Progenitor cell of endocrine pancreas (in vitro differentiated cells): ENCODE measurements around the gene CDH23. TPM values are rescaled to one million over a fixed set of nuclear protein-coding genes. Genes with fewer than 3 reads are reported as not detected.

Experiments used
- DNase-seq: peaks from one replicate; pipeline ENCODE4 v3.0.0; 2021; ENCODE audit warnings: low spot score; ENCODE audit not compliant: unreplicated experiment
- H3K27ac Mint-ChIP-seq: 2 replicates; pipeline ENCODE4 v1.8.0; 2021; ENCODE audit warnings: mild to moderate bottlenecking, moderate library complexity, mixed read lengths
- H3K27me3 Mint-ChIP-seq: 2 replicates; pipeline ENCODE4 v1.8.0; 2021; ENCODE audit warnings: mixed read lengths
- H3K36me3 Mint-ChIP-seq: 2 replicates; pipeline ENCODE4 v1.8.0; 2022; ENCODE audit warnings: mixed read lengths; ENCODE audit not compliant: insufficient read depth
- H3K4me1 Mint-ChIP-seq: 2 replicates; pipeline ENCODE4 v1.8.0; 2021; ENCODE audit warnings: low read depth, mixed read lengths
- H3K4me3 Mint-ChIP-seq: 2 replicates; pipeline ENCODE4 v1.8.0; 2021; ENCODE audit warnings: low read depth, mild to moderate bottlenecking, moderate library complexity, mixed read lengths
- H3K9me3 Mint-ChIP-seq: 2 replicates; pipeline ENCODE4 v1.8.0; 2021; ENCODE audit warnings: low read depth, mixed read lengths
- total RNA-seq: library from RNA; stranded (reverse); gene quantifications from 2 replicates; pipeline ENCODE4 v1.2.1, GENCODE V29; 2021
- TF ChIP-seq, protein P1 (sequence below): fragments of 200-600 bp; sonication (generic); IDR thresholded peaks from one replicate; pipeline ENCODE4 v1.5.0; 2021; ENCODE audit warnings: antibody characterized with exemption, mild to moderate bottlenecking; ENCODE audit not compliant: unreplicated experiment

CDH23 gene
- total RNA-seq, 1 donor from 2014 or later: 0.43 TPM

DNA sequence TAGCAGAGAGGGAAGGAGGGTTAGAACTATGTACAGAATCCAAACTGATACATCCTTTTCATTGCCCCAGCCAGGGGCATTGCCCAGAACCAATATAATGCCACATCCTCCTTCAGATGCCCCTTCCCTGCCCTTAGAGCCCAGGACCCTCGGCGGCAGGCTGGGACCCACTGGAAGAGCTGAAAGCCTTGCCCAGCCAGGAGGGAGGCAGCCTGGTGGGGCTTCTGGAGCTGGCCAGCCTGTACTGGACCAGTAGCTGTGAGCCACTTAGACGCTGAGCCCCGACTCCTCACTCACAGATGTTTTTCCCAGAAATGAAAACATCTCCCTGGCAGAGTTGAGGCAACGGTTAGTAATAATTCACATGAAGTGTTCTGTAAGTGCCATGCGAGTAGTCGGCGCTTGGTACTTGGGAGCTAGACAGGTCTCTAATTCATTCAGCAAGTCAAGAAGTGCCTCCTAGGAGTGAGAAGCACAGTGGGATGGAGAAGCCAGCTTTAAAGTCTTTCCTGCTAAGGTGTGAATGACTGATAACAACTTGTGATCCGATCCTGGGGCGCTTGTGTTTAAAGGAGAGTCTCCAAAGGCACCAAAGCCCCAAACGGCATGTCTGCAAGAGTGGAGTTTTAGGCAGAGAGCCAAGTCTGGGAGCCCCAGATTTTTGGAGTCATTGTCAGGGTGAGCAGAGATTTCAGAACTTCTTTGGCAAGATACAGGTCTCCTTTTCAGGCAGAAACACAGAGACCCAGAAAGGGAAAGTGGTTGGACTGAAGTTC, 366.8 kb downstream of the CDH23 start:
- Mint-ChIP-seq H3K27ac (no peak overlapping the region), H3K27me3 (peaks cover 8% of the 10 kb centered on the region), H3K4me3 (no peak overlapping the region), H3K9me3 (no peaks in the 10 kb centered on the region), H3K36me3 (no peaks in the 10 kb centered on the region), H3K4me1 (peaks cover 16% of the 10 kb centered on the region)
- TF ChIP-seq, protein P1, sequence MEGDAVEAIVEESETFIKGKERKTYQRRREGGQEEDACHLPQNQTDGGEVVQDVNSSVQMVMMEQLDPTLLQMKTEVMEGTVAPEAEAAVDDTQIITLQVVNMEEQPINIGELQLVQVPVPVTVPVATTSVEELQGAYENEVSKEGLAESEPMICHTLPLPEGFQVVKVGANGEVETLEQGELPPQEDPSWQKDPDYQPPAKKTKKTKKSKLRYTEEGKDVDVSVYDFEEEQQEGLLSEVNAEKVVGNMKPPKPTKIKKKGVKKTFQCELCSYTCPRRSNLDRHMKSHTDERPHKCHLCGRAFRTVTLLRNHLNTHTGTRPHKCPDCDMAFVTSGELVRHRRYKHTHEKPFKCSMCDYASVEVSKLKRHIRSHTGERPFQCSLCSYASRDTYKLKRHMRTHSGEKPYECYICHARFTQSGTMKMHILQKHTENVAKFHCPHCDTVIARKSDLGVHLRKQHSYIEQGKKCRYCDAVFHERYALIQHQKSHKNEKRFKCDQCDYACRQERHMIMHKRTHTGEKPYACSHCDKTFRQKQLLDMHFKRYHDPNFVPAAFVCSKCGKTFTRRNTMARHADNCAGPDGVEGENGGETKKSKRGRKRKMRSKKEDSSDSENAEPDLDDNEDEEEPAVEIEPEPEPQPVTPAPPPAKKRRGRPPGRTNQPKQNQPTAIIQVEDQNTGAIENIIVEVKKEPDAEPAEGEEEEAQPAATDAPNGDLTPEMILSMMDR: no peak
- no peak for DNase-seq

DNA sequence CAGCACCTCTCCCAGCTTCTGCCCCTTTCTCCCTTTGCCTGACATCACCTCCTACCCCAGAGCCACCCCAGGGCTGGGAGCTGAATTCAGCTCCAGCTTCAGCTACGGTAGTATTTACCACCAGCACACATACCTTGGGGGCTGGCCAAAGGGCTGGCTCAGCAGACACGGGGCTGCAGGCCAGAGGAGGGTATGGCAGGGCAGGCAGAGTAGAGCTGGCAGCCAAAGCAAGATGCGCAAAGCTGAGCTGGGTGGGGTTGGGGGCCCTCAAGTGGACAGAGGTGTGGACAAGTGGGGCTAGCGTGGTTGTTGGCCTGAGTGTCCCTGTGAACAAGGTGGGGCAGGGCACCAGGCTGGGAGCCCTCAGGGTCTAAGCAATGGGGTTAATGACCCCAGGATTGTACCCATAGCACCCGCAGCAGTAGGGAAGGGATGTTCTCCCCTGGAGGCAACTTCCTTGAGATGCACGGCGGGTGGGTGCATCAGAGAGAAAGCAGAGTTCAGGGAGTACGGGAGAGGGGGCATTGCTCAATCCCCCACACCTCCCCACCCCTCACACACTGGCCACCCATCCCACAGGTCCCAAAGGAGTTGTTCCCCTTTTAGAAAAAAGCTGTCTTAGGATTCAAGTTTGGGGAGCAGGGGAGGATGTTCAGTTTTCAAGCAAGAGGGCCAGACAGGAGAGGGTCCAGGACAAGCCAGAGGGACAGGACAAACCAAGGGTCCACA, 368.6 kb downstream of the CDH23 start:
- no peaks in the 10 kb centered on the region for H3K36me3 Mint-ChIP-seq
- H3K4me3 Mint-ChIP-seq: no peak overlapping the region
- no peak overlapping the region for H3K27ac Mint-ChIP-seq
- DNase-seq: no peak
- peaks cover 16% of the 10 kb centered on the region for H3K4me1 Mint-ChIP-seq
- no peaks in the 10 kb centered on the region for H3K9me3 Mint-ChIP-seq
- TF ChIP-seq, protein P1: no peak
- peaks cover 8% of the 10 kb centered on the region for H3K27me3 Mint-ChIP-seq

DNA sequence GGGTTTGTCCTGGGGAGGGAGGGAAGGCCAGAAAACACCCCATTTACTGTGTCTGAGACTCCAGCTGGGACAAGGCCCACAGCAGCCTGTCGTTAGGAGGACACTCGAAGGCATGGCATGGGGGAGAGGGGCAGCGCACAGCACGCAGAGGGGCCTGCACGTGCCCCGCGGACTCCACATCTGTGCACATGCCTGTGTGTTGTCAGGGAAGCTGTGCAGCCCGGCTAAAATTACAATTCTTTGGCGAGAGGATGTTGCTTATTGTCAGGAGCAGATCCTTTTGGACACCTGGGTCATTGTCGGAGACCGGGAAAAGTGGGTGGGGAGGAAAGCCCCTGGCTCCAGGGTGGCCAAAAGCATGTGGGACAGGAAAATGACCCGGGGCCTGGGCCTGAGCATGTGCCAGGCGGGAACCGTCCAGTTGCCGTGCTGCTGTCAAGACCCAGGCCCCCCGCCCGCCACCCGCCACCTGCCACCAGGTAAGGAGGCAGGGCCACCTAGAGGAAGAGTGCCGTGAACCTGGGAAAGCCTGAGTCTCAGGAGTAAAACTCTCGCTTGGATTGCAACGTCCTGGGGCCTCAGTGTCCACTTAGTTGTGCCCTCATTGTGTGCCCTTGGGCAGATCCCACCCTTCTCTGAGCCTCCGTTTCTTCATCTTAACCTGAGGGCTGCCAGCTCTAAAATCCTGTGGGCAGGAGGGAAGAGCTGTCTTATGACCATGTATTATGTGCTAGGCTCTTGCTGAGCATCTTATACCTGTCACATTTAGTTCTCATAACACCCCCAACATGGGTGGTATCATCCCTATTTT, 369.4 kb downstream of the CDH23 start:
- H3K27ac Mint-ChIP-seq: peak overlapping the region; percentile 95
- no peaks in the 10 kb centered on the region for H3K9me3 Mint-ChIP-seq
- no peaks in the 10 kb centered on the region for H3K36me3 Mint-ChIP-seq
- no peak overlapping the region for H3K4me3 Mint-ChIP-seq
- H3K27me3 Mint-ChIP-seq: peaks cover 8% of the 10 kb centered on the region
- no peak for DNase-seq
- H3K4me1 Mint-ChIP-seq: peaks cover 16% of the 10 kb centered on the region
- TF ChIP-seq, protein P1: no peak

DNA sequence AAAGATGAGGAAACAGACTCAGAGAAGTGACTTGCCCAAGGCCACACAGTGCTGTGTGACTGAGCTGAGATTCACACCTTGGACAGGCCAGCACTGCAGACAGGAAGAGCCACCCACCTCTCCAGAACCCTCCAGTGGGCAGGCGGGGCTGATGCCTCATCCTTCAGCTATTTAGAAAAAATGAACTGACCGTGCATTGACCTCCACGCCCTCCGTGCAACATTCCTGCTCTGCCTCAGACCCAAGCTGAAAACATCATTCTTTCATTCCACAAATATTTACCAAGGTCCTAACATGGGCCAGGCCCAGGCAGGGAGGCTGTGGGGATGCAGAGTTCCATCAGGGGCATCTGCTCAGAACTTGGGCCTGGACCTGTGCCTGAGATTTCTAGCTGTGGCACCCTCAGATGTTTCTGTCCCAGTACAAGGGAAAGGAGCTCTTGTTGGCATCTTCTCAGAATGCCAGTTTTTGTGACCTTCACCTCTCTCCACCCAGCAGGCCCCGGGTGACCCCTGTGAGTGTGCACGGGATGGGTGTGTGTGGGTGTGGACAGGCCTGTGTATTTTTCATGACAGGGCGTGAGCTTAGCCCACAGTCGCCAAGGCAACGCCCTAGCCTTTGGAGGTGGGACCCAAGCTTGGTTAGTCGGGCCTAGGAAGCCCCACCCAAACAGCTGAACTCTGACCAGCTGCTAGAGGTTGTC, 370.1 kb downstream of the CDH23 start:
- Mint-ChIP-seq H3K36me3 (no peaks in the 10 kb centered on the region), H3K27ac (peak overlapping the region; percentile 95), H3K27me3 (peaks cover 8% of the 10 kb centered on the region)

More for the DNA sequence above, 370.1 kb downstream of the CDH23 start:
- no peak for DNase-seq
- no peaks in the 10 kb centered on the region for H3K9me3 Mint-ChIP-seq
- TF ChIP-seq, protein P1: no peak
- peaks cover 16% of the 10 kb centered on the region for H3K4me1 Mint-ChIP-seq
- peak overlapping the region; percentile 23 for H3K4me3 Mint-ChIP-seq
